Measurements from ENCODE around the gene CSK.

CSK gene

DNA sequence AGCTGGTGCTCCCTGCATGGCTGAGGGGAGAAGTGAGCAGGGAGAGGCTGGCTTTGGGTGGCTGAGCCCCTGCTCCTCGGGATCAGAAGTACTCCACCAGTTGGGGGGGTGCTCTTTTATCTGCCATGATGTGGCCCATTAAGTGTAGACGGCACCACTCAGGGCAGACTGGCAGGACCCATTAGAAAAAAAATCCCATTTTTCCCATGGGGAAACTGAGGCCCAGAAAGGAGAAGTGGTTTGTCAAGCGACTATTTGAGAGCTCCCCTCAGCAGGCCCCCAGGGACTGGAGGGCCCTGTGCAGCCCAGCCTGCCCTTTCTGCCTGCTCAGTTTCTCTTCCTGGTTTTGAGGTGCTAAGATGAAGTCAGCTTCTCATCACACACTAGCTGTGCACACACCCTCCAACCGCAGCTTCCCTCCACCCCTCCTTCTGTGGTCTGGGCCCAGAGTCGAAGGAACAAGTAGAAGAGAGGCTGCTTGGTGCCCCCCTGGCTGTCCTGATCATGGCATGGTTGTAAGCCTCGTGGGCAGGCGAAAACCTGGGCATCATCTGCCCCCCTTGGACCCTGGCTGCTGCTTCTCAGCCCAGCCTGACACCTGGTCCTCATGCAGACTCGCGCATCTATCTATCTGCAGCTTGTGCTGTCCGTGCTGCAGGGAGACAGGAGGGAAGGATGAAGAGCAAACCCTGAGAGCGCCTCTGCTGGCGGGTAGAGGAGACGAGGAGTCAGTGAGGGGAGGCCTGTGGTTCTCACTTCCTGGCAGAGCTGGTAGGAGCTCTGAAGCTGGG lies 5.6 kb downstream of the CSK start:
- no peak for DNase-seq (ENCODE audit: low spot score)

DNA sequence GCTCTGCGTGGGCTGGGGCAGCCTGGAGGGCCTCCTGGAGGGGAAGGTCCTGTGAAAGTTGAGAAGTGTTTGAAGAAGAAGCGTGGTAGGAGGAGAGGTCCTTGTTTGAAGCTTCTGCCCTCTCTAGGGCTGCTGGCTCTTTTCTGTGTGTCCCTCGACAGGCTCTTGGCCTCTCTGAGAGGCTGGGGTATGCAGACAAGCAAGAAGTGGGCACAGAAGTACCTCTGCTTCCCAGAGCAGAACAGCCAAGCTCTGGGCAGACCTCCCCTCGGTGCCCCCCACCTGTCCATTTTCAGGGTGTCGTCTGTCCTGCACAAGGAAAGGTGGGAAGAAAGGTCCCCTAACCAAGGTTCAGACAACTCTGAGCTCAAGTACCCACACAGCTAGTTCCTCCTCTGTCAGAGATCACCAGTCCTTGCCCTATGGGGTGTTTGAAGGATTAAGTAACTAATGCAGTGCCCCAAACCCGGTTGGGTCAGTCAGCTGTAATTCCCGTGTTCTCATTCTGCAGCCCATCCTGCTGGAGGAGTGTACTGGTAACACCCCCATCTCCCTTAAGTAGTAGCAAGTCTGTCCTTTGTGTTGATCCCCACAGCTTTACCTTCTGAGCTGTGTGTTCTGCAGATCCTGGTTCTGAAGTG lies 6.3 kb downstream of the CSK start:
- no peak for DNase-seq (ENCODE audit: low spot score)

DNA sequence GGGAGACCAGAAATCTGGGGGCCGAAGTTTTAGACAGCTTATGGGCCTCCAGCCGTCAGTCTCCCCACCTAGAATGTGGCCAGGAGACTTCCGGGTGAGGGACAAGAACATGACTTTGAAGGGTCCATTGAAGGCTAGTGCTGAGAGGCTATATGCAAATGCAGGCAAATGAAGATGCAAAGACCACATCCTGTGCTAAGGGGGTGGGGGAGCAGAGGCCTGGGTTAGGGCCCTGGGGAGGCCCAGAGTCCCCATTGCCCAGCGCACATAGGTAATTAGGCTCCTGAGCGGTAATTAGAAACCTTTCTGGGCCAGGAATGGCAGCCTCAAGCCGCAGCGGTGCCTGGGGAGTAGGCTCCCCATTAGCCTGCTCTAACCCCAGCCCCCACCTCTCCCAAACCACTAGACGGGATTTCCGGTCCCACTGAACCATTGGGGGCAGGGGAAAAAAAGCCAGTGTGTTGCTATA lies 6.8 kb downstream of the CSK start:
- no peak for DNase-seq (ENCODE audit: low spot score)

DNA sequence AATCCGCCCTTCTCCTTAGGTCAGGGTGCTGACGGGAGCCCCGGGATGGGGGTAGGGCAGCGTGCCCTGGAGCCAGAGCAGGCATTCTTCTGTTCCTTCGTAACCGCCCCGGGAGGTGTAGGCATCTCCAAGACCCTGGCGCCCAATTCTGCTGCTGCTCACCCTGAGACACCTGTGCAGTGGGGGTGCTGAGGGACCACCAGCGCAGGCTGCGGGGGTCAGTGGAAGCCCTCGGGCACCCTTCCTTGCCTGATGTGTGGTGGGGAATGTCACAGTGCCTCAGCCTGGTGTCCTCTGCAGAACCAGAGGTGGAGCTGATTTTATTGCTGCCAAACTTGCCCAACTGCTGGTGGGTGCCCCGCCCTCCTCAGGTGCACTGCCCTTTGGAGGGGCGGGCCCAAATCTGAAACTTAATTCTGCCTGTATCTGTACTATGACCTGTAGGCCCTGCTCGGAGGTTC lies 7.3 kb downstream of the CSK start:
- DNase-seq (ENCODE audit: low spot score), result no peak

DNA sequence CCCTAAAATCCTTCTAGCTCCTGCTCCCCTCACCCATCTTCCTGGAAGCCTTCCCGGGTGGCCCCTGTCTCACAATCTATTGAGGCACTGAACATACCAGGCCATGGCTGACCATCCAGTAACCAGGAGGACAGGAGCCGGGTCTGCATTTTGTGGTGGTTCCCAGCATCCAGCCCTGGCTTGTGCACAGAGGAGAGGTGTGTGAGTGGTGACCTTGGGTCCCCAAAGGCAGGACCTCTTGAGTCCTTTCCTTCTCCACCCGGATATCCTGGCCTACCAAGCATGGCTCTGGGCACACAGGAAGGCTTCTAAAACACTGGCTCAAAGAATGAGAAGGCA lies 7.8 kb downstream of the CSK start:
- DNase-seq (ENCODE audit: low spot score), result no peak

DNA sequence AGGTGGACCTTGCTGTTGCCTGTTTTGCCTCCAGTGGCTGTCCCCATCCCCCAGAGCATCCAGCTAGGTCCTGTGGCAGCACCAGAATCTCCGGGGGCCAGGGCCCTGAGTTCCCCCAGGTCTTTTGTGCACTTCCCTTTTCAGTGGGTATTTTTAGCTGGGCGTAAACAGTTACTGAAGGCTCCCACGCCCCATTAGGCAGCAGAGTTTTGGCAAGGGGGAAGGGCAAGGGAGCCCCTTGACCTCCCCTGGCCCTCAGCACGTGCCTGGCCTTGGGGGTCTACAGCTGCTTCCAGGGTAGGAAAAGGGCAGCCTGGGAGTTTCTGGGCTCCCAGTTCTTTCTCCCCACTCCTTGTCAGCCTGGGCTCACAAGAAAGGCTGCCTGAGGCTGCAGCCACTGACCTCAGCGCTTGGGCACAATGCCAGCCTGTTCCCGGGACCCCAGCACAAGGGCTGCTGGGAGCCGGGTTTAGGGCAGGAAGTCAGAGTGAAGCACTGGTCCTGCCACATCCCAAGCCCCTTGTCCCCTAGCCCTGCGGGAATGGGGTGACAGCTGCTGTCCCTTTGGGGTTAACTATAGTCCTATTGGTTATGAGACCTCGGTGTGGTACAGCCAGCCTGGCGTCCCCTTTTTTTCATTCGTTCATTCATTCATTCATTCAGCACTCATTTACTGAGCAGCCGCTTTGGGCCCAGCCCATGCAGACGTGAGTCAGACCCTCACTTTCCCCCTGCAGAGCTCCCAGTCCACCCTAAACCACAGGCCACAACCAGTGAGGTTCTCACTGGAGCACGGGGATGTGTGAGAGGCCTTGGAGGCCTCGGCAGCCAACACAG lies 8.4 kb downstream of the CSK start:
- DNase-seq (ENCODE audit: low spot score), result no peak

DNA sequence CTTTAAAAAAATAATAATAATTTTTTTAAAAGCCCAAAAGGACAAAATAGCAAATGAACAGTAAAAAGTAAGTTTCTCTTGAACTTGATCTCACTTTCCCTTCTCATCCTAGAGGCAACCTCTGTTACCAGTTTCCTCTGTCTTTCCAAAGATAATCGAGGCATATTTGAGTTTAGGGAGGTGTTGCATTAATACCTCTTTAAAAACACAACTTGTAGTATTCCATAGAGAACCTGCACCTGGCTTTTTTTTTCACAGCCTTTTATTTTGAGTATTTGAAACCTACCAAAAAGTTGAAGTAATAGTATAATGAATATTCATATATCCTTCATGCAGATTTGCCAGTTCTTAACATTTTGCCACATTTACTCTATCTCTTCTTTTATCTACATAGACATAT lies 9.1 kb downstream of the CSK start:
- DNase-seq (ENCODE audit: low spot score), result no peak

DNA sequence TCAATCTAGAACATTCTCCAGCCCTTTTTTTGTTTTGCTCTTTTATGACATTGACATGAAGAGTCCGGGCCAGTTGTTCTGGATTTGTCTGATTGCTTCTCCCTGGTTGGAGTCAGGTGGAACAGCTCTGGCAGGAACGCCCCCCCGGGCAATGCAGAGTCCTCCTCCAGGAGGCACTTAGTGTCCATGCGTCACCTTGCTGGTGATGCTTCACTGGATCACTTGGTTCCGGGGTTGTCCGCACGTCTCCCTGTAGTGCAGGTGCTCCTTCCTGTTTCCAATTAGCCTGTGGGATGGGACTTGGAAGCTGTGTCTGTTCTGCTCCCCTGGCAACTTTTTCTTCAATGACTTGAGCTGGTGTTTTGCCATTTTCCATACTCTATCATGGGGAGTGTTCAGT lies 9.8 kb downstream of the CSK start:
- DNase-seq (ENCODE audit: low spot score), result no peak

DNA sequence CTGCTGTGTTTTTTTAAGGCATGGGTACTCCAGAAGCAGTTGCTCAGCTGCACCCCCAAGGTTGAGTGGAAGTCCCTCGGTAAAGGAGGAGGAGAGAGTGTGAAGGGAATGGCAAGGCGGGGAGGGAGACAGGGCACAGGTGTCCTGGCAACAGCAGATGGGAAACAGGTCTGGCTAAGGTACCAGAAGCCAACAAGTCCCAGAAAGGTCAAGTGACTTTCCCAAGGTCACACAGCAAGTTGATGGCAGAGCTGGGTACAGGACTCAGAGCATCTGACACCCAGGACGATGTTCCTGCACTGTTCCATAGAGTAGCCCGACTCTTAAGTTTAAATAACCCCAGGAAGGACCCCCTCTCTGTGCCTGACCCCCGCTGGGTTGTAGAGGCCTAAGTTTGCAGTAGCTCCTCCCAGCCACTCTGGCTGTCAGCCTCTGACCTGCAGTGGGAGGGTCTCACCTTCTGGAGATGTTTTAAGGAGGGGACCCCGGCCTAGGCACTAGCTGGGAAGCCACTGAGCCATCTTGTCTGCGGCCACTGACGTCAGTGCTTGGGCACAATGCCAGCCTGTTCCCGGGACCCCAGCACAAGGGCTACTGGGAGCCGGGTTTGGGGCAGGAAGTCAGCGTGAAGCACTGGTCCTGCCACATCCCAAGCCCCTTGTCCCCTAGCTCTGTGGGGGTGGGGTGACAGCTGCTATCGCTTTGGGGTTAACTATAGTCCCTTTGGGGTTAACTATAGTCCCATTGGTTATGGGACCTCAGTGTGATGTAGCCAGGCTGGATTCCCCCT lies 10.5 kb downstream of the CSK start:
- no peak for DNase-seq (ENCODE audit: low spot score)

DNA sequence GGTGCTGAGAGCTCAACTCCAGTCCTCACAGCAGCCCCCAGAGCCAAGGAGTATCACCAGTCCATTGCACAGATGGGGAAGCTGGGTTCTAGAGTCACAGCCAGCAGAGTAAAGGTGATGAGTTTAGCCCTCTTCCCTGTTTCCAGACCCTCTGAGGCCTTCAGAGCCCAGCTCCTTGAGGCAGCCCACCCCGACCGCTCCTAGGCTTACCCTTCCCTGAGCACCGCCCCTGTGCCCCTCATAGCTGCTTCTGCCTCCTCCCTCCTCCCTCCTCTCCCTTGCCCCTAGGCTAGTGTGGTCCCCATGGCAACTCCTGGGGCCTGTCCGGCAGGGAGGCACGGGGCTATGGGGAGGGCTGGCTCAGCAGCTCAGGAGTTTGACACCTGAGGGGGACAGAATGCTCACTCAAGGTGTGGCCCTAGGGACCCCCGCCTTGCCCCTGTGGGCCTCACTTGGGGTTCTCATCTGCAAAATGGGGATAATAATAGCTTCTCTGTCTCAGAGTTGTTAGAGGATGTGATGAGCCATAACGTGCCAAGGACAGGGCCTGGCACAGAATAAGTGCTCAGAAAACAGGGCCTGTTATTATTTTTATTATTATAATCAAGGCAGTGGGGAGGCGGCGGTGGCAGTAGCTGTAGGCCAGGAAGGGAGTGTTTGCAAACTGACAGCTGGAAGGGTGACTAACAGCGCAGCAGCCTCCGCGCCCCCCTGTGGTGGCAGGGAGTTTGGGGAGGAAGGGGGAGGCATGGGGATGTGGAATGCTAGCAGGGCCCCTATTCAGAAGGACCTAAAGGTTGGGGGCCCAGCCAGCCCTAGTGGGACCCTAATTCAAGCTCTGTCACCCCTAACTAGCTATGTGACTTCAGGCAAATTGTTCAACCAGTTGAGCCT lies 11.5 kb downstream of the CSK start:
- DNase-seq (ENCODE audit: low spot score), result no peak

DNA sequence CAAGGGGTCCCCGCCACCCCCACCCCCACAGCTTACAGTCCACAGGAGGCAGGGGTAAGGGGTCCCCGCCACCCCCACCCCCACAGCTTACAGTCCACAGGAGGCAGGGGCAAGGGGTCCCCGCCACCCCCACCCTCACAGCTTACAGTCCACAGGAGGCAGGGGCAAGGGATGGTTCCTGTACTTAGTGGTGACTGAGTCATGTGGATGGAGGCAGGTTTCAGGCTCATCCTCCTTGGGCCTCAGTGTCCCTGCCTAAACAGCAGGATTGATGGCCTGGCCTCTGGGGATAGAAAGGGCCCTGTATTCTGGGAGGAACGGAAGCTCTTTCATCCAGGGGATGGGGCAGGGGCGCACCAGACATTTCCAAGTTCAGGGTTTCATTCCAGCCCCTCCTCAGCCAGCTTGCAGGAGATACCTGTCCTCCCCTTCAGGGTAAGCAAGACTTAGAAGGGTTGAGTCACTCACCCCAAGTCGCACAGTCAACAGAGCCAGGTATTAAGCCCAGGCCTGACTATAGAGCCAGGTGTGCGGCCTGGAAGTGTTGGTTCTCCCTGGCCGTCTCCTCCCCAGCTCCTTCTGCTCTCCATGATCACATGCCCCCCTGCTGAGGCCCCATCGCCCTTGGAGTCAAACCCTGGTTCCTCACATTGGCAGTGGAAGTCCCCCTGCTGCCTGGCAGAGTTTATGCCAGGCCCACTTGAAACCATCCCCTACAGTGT lies 12.5 kb downstream of the CSK start:
- DNase-seq (ENCODE audit: low spot score), result no peak

DNA sequence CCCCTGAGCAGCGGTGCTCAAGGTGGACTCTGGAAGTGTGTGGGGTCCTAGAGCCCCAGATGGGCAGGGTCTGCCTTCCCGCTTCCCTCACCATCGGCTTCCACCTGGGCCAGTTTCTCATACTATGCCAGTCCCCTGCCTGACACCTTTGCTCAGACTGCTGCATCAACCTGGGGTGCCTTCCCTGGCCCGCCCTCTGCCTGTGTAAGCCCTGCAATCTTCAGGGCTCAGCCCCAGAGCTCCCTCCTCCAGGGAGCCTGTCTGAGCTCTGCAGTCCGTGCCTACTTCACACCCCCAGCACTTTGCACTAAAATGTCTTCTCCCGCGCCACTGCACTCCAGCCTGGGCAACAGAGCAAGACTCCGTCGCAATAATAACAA lies 13.1 kb downstream of the CSK start:
- no peak for DNase-seq (ENCODE audit: low spot score)

DNA sequence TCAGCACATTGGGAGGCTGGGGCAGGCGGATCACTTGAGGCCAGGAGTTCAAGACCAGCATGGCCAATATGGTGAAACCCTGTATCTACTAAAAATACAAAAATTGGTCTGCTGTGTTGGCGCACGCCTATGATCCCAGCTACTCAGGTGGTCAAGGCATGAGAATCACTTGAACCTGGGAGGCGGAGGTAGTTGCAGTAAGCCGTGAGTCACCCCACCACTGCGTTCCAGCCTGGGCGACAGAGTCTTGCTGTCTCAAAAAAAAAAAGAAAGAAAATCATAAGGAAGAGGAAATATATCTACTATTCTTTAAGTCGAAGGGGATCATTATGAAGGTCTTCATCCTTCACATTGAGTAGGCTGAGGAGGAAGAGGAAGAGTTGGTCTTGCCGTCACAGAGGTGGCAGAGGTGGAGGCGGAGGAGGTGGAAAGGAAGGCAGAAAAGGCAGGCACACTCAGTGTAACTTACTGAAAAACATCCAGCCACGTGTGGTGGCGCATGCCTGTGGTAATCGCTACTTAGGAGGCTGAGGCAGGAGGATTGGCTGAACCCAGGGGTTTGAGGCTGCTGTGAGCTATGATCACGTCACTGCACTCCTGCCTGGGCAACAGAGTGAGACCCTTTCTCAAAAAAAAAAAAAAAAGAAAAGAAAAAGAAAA lies 14.2 kb downstream of the CSK start:
- DNase-seq (ENCODE audit: low spot score), result no peak

DNA sequence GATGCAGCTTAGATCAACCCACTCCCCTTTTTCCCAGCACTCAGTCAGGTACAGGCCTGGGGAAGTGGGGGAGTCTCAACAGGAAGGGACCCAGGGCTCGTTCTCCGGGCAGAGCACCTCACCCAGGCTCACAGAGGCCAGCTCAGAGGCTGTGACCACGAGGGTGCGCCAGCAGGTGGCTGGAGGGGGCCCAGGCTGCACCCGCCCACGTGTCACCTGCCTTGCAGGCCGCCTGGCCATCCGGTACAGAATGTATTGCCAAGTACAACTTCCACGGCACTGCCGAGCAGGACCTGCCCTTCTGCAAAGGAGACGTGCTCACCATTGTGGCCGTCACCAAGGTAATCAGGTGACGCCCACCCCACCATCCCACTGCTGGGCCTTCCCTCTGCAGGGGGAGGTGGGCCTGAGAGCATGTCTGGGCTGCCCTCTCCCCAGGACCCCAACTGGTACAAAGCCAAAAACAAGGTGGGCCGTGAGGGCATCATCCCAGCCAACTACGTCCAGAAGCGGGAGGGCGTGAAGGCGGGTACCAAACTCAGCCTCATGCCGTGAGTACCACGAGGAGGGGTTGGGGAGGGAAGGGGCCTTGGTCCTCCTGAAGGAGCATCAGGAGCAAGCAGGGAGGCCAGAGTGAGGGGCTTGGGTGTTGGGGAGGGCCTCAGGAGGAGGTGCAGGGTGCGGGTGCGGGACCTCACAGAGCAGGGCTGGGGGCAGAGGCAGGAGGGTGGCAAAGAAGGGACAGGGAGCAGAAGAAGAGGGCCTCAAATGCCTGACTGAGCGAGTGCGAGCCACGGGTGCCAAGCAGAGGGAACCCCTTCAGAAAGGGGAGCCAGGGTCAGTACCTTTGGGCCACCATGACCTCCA lies 16.7 kb downstream of the CSK start:
- DNase-seq (ENCODE audit: low spot score), result no peak

DNA sequence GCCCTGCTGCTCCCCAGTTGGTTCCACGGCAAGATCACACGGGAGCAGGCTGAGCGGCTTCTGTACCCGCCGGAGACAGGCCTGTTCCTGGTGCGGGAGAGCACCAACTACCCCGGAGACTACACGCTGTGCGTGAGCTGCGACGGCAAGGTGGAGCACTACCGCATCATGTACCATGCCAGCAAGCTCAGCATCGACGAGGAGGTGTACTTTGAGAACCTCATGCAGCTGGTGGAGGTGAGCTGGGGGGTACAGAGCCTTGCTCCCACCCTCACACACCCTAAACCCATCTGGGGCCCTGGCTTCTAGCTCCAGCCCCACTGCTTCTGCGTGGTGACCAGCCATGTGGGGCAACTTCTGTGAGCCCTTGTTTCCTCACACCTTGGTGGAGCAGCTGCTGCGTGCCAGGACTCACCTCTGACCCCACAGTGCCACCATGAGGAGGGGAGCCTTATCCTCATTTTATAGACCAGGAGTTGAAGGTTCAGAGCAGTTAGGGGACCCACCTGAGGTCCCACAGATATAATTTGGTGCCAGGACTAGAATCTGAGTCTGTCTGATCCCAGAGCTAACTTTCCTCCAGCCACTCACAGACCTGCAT lies 17.5 kb downstream of the CSK start:
- DNase-seq (ENCODE audit: low spot score), result no peak

DNA sequence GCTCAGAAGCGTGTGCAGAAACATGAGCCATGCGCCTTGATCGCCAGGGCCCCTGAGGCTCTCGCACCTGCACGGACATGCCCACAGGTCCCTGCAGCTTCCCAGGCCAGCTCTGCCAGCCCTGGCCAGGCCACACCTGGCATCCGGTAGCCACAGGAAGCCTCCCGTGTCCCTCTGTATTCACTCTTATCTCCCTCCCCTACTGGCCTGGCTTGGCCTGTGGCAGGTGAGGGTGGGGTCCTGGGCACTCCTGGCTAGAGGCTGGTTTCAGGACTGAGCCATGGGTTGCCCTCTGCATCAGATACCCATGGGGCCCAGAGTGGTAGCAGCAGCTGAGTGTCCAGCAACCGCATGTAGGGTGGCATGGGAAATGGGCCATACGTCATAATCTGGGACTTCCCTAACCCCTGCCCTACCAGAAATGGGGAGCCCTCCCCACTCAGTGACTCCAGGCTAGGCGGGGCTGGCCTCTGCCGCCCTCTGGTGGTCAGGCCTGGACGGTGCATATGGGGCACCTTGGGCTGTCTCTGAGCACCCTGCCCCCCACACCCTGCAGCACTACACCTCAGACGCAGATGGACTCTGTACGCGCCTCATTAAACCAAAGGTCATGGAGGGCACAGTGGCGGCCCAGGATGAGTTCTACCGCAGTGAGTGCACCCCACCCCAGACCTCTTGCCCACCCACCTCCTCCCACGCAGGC lies 18.1 kb downstream of the CSK start:
- DNase-seq (ENCODE audit: low spot score), result no peak

DNA sequence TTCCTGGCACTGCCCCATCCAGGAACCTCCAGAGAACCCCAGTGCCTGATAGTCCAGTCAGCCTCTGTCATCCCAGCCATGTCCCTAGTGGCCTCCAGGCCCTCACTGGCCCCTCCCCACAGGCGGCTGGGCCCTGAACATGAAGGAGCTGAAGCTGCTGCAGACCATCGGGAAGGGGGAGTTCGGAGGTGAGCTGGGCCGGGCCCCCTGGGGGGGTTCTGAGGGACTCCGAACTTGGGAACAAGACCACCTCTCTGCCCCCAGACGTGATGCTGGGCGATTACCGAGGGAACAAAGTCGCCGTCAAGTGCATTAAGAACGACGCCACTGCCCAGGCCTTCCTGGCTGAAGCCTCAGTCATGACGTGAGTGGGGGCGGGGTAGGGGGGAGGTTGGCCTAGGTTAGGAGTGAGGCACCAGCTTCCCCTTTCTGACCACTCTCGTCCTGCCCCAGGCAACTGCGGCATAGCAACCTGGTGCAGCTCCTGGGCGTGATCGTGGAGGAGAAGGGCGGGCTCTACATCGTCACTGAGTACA lies 18.7 kb downstream of the CSK start:
- no peak for DNase-seq (ENCODE audit: low spot score)

All from left forelimb (tissue), 1 donor.